DND-41 (cell line): ENCODE measurements around the gene CDCA5.

Experiments used
- ATAC-seq: fragments of 200-7000 bp; cut with Tn5 transposase; 3 replicates; pipeline ENCODE4 v1.9.1; 2021; ENCODE audit warnings: low read depth; ENCODE audit not compliant: insufficient read depth
- DNase-seq: peaks from one replicate; pipeline ENCODE4 v3.0.0-alpha.2; 2020
- H2AFZ ChIP-seq: 2 replicates; pipeline ENCODE4 v1.6.0; 2012; ENCODE audit warnings: low read depth, low read length
- H3K27ac ChIP-seq: 2 replicates; pipeline ENCODE4 v1.5.1; 2012; ENCODE audit warnings: low read length, inconsistent platforms
- H3K27me3 ChIP-seq: fragments of 200-600 bp; sonication (generic); 2 replicates; pipeline ENCODE4 v1.6.0; 2012; ENCODE audit warnings: low read length, mild to moderate bottlenecking, inconsistent platforms; ENCODE audit not compliant: insufficient read depth, poor library complexity
- H3K36me3 ChIP-seq: 2 replicates; pipeline ENCODE4 v1.5.1; 2012; ENCODE audit warnings: low read length, inconsistent platforms; ENCODE audit not compliant: insufficient read depth
- H3K4me1 ChIP-seq: 2 replicates; pipeline ENCODE4 v1.5.1; 2012; ENCODE audit warnings: mild to moderate bottlenecking, low read length; ENCODE audit not compliant: insufficient read depth
- H3K4me2 ChIP-seq: 2 replicates; pipeline ENCODE4 v1.6.0; 2012; ENCODE audit warnings: mild to moderate bottlenecking, moderate library complexity, low read length, inconsistent platforms; ENCODE audit not compliant: insufficient read depth
- H3K4me3 ChIP-seq, 2 experiments: fragments of 200-600 bp in 1 of 2; shearing (Covaris generic) in 1 of 2; 2 replicates each; pipeline ENCODE4 v1.5.1; 2012 to 2016; ENCODE audit warnings: inconsistent platforms in 2 of 2, low read length in 2 of 2, mild to moderate bottlenecking in 2 of 2, low read depth in 1 of 2, moderate library complexity in 1 of 2
- H3K79me2 ChIP-seq: 2 replicates; pipeline ENCODE4 v1.6.0; 2012; ENCODE audit warnings: low read length, inconsistent platforms; ENCODE audit not compliant: insufficient read depth
- H3K9ac ChIP-seq: 2 replicates; pipeline ENCODE4 v1.6.0; 2012; ENCODE audit warnings: low read depth, mild to moderate bottlenecking, inconsistent platforms, low read length, moderate library complexity
- H3K9me3 ChIP-seq: 2 replicates; pipeline ENCODE4 v1.5.1; 2012; ENCODE audit warnings: low read length, moderate library complexity, mild to moderate bottlenecking, inconsistent platforms; ENCODE audit not compliant: insufficient read depth, severe bottlenecking
- H4K20me1 ChIP-seq: 2 replicates; pipeline ENCODE4 v1.6.0; 2012; ENCODE audit warnings: low read length; ENCODE audit not compliant: insufficient read depth
- EZH2 ChIP-seq: IDR thresholded peaks from 3 replicates; pipeline ENCODE4 v1.6.1; 2012; ENCODE audit warnings: borderline replicate concordance, low read depth, mild to moderate bottlenecking, moderate library complexity, low read length, inconsistent platforms; ENCODE audit not compliant: severe bottlenecking
- TF ChIP-seq, protein P1 (sequence below): IDR thresholded peaks from 2 replicates; pipeline ENCODE4 v1.5.1; 2012; ENCODE audit warnings: borderline replicate concordance, low read length, moderate library complexity, mild to moderate bottlenecking; ENCODE audit not compliant: poor library complexity, severe bottlenecking; ENCODE audit errors: extremely low read depth

CDCA5 gene

DNA sequence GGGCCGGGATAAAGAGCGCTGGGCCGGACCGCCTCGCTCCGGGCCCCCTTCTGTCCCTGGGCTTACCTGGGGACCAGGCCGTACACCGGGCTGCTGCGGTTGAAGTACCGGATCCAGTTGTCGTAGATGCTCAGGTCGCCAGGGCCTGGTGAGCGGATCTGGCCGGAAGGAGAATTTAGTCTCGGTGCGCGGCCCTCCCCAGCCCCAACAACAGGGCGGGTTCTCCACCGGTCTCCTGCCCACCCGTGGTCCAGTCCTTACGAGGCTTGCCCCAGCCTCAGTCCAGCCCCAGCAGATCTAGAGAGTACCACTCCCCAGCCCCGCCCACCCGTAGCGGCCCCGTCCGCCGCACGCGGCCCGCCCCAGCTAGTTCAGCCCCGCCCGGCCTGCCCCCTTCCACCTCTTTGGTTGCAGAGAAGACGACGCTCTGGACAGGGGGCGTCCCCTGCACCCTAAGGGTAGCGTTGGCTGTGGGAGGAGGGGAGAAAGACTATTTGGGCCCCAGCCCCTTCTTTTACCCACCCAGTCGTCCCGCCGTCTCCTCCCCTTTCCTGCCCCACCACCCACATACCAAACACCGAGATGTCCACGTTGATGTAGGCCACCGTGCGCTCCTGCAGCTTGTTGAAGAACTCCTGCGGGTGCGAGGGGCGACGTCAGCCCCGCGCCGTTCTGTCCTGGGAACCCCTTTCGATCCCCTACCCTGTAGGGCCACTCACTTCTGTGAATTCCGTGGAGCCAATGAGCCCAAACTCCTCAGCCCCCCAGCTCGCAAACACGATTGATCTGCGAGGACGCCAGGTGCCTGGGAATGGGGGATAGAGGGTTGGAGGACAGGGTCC is 36.0 kb downstream of the CDCA5 start:
- H3K36me3 ChIP-seq, result peaks cover 32% of the 10 kb centered on the region
- no peak for DNase-seq
- H2AFZ ChIP-seq, result no peak overlapping the region
- no peak overlapping the region for H3K4me2 ChIP-seq
- TF ChIP-seq, protein P1, sequence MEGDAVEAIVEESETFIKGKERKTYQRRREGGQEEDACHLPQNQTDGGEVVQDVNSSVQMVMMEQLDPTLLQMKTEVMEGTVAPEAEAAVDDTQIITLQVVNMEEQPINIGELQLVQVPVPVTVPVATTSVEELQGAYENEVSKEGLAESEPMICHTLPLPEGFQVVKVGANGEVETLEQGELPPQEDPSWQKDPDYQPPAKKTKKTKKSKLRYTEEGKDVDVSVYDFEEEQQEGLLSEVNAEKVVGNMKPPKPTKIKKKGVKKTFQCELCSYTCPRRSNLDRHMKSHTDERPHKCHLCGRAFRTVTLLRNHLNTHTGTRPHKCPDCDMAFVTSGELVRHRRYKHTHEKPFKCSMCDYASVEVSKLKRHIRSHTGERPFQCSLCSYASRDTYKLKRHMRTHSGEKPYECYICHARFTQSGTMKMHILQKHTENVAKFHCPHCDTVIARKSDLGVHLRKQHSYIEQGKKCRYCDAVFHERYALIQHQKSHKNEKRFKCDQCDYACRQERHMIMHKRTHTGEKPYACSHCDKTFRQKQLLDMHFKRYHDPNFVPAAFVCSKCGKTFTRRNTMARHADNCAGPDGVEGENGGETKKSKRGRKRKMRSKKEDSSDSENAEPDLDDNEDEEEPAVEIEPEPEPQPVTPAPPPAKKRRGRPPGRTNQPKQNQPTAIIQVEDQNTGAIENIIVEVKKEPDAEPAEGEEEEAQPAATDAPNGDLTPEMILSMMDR, result no peak
- TF ChIP-seq EZH2, result no peak
- H3K4me1 ChIP-seq, result peaks cover 19% of the 10 kb centered on the region
- no peak overlapping the region for H3K27ac ChIP-seq
- ATAC-seq, result no peak
- H3K79me2 ChIP-seq, result peaks cover 24% of the 10 kb centered on the region
- no peaks in the 10 kb centered on the region for H3K9me3 ChIP-seq
- no peak overlapping the region for H3K9ac ChIP-seq
- H3K27me3 ChIP-seq, result no peaks in the 10 kb centered on the region
- peaks cover 28% of the 10 kb centered on the region for H4K20me1 ChIP-seq
- no peak overlapping the region for H3K4me3 ChIP-seq

GRCh38 chr11:65045728-65046127 is 38.1 kb downstream of the CDCA5 start:
- no peak for DNase-seq
- H3K79me2 ChIP-seq, result peaks cover 42% of the 10 kb centered on the region
- no peak for TF ChIP-seq EZH2
- TF ChIP-seq, protein P1, result no peak
- no peak overlapping the region for H2AFZ ChIP-seq
- peaks cover 37% of the 10 kb centered on the region for H3K36me3 ChIP-seq
- H3K4me3 ChIP-seq, result no peak overlapping the region
- no peak overlapping the region for H3K9ac ChIP-seq
- no peak for ATAC-seq
- peaks cover 30% of the 10 kb centered on the region for H4K20me1 ChIP-seq
- peaks cover 30% of the 10 kb centered on the region for H3K4me1 ChIP-seq
- no peak overlapping the region for H3K27ac ChIP-seq
- no peak overlapping the region for H3K4me2 ChIP-seq
- no peaks in the 10 kb centered on the region for H3K9me3 ChIP-seq
- no peaks in the 10 kb centered on the region for H3K27me3 ChIP-seq

- H3K9me3 ChIP-seq, result no peaks in the 10 kb centered on the region
These were observed 38.8 kb downstream of the CDCA5 start for GRCh38 chr11:65045061-65045460.

More at GRCh38 chr11:65045061-65045460, 38.8 kb downstream of the CDCA5 start:
- H3K4me1 ChIP-seq, result peaks cover 36% of the 10 kb centered on the region
- H3K4me2 ChIP-seq, result peak overlapping the region; percentile 12; the same call in 1 of the 2 replicates
- ATAC-seq (no peak), DNase-seq (no peak)
- H3K79me2 ChIP-seq, result peaks cover 42% of the 10 kb centered on the region
- H3K4me3 ChIP-seq, result no peak overlapping the region
- H2AFZ ChIP-seq, result no peak overlapping the region
- TF ChIP-seq EZH2, result no peak
- TF ChIP-seq, protein P1, result peak; percentile 4
- peaks cover 30% of the 10 kb centered on the region for H4K20me1 ChIP-seq
- H3K27ac ChIP-seq, result no peak overlapping the region
- H3K36me3 ChIP-seq, result peaks cover 37% of the 10 kb centered on the region
- H3K9ac ChIP-seq, result no peak overlapping the region; the same call in 1 of the 2 replicates
- no peaks in the 10 kb centered on the region for H3K27me3 ChIP-seq
